DMS153 (cell line): ENCODE data around the gene COL23A1.

Experiments
- DNase-seq: peaks from one replicate; lab custom pipeline; 2025; lab: John Stamatoyannopoulos, UW

Gene COL23A1

GRCh38 chr5:178554311-178554710 is 35.9 kb downstream of the COL23A1 start:
- no peak for DNase-seq

GRCh38 chr5:178553517-178553916 is 36.7 kb downstream of the COL23A1 start:
- DNase-seq: no peak

GRCh38 chr5:178551468-178551867 is 38.7 kb downstream of the COL23A1 start:
- DNase-seq: no peak

- no peak for DNase-seq
Observed at GRCh38 chr5:178551059-178551458, 39.1 kb downstream of the COL23A1 start.

GRCh38 chr5:178548746-178549145 is 41.4 kb downstream of the COL23A1 start:
- DNase-seq: no peak

GRCh38 chr5:178547753-178548415 is 42.3 kb downstream of the COL23A1 start:
- no peak for DNase-seq

GRCh38 chr5:178547052-178547666 is 43.0 kb downstream of the COL23A1 start:
- DNase-seq: no peak

- no peak for DNase-seq
Observed at GRCh38 chr5:178546675-178547033, 43.5 kb downstream of the COL23A1 start.

GRCh38 chr5:178545941-178546674 is 44.1 kb downstream of the COL23A1 start:
- DNase-seq: no peak

GRCh38 chr5:178545176-178545575 is 45.0 kb downstream of the COL23A1 start:
- no peak for DNase-seq

GRCh38 chr5:178544166-178544834 is 45.9 kb downstream of the COL23A1 start:
- no peak for DNase-seq

GRCh38 chr5:178542455-178542854 is 47.7 kb downstream of the COL23A1 start:
- no peak for DNase-seq

GRCh38 chr5:178540526-178540925 is 49.7 kb downstream of the COL23A1 start:
- DNase-seq: no peak

GRCh38 chr5:178538741-178539229 is 51.4 kb downstream of the COL23A1 start:
- DNase-seq: no peak

GRCh38 chr5:178537467-178538371 is 52.5 kb downstream of the COL23A1 start:
- no peak for DNase-seq

GRCh38 chr5:178536541-178537466 is 53.4 kb downstream of the COL23A1 start:
- no peak for DNase-seq

GRCh38 chr5:178535299-178536175 is 54.7 kb downstream of the COL23A1 start:
- DNase-seq: no peak

GRCh38 chr5:178533136-178533535 is 57.1 kb downstream of the COL23A1 start:
- no peak for DNase-seq

GRCh38 chr5:178532666-178533065 is 57.5 kb downstream of the COL23A1 start:
- no peak for DNase-seq
